ENCODE measurements around the gene TNNC2. TPM values are rescaled to one million over a fixed set of nuclear protein-coding genes. Genes with fewer than 3 reads are reported as not detected.

Gene TNNC2
- total and polyA plus RNA-seq, 2 of the 13 experiments (the other 11 are each of a cell fraction or from before 2014, with no cell fraction given), result 1.8 to 4.7 TPM

- 17% methylated on average over 7 of the region's 7 CpGs for WGBS (ENCODE audit: low lambda C conversion rate)
- peaks cover 92% of the 10 kb centered on the region for H3K4me1 ChIP-seq (ENCODE audit: insufficient read depth, low read length)
- CTCF ChIA-PET (ENCODE audit: low intra/inter-chr PET ratio, low total read pairs), result no interaction called here
- TF ChIP-seq SAP130 (CRISPR knock-in tag; IDR thresholded peaks at IDR 0.05; ENCODE audit: low read depth) (peak; percentile 83), ATM (IDR thresholded peaks at IDR 0.05; ENCODE audit: borderline replicate concordance) (no peak), FOXJ3 (CRISPR knock-in tag; IDR thresholded peaks at IDR 0.05; ENCODE audit: borderline replicate concordance) (0 out of 2 replicates have a peak, but pooled peaks have one; percentile 75), MBD4 (IDR thresholded peaks at IDR 0.05; ENCODE audit: borderline replicate concordance, low read length) (no peak), REPIN1 (CRISPR knock-in tag; IDR thresholded peaks at IDR 0.05; ENCODE audit: borderline replicate concordance, low read depth) (peak; percentile 26; the same call in 1 of the 2 replicates), ZNF44 (CRISPR knock-in tag; IDR thresholded peaks at IDR 0.05) (no peak; the same call in 1 of the 2 replicates), KLF16 (CRISPR knock-in tag; IDR thresholded peaks at IDR 0.05) (peak in 1 of 2 experiments; percentile 69; a peak in 1 of 4 replicates), ZBTB44 (CRISPR knock-in tag; IDR thresholded peaks at IDR 0.05) (no peak; the same call in 1 of the 2 replicates), ZNF460 (CRISPR knock-in tag; IDR thresholded peaks at IDR 0.05; ENCODE audit: borderline replicate concordance) (no peak; the same call in 1 of the 2 replicates), ZNF83 (CRISPR knock-in tag; IDR thresholded peaks at IDR 0.05; ENCODE audit: borderline replicate concordance) (no peak), SOX5 (CRISPR knock-in tag; IDR thresholded peaks at IDR 0.05; ENCODE audit: borderline replicate concordance) (peak; percentile 99), ZBTB26 (CRISPR knock-in tag; IDR thresholded peaks at IDR 0.05; ENCODE audit: borderline replicate concordance) (no peak), RARA (CRISPR knock-in tag; IDR thresholded peaks at IDR 0.05) (peak; percentile 61), CREB1 (IDR thresholded peaks at IDR 0.05) (no peak), CREB1 (CRISPR knock-in tag; IDR thresholded peaks at IDR 0.05) (no peak), SMARCC2 (IDR thresholded peaks at IDR 0.05) (peak; percentile 32; the same call in 1 of the 2 replicates), ZNF562 (CRISPR knock-in tag; IDR thresholded peaks at IDR 0.05; ENCODE audit: borderline replicate concordance) (no peak), KLF9 (CRISPR knock-in tag; IDR thresholded peaks at IDR 0.05; ENCODE audit: low read depth) (0 out of 2 replicates have a peak, but pooled peaks have one; percentile 21), ZIK1 (CRISPR knock-in tag; IDR thresholded peaks at IDR 0.05; ENCODE audit: borderline replicate concordance, low read depth) (no peak), KAT2B (IDR thresholded peaks at IDR 0.05; ENCODE audit: borderline replicate concordance, low read depth, low read length) (no peak), GATA4 (IDR thresholded peaks at IDR 0.05; ENCODE audit: borderline replicate concordance, low read depth) (no peak; the same call in 1 of the 2 replicates), U2AF1 (optimal IDR thresholded peaks at IDR 0.05; ENCODE audit: low read depth, low read length) (no peak), ZNF781 (CRISPR knock-in tag; IDR thresholded peaks at IDR 0.05; ENCODE audit: borderline replicate concordance, not compliant biosample characterization) (peak; percentile 30)
These were observed 36.7 kb upstream of the TNNC2 start for GRCh38 chr20:45863543-45864470.

More at GRCh38 chr20:45863543-45864470, 36.7 kb upstream of the TNNC2 start:
- in situ Hi-C loops (cut with HindIII; ENCODE audit: extremely low pct_ligation_motif_present, low pct_unique_long_range_greater_than_20kb), result no loop called here
- Histone ChIP-seq H3K9ac (ENCODE audit: insufficient read depth, low read depth, low read length) (no peak overlapping the region), H3K36me3 (replicated peaks in 1 of 2; ENCODE audit: control insufficient read depth in 1 of 2, insufficient read depth in 2 of 2, low read length in 2 of 2) (no peaks in the 10 kb centered on the region), H3K27me3 (ENCODE audit: control insufficient read depth in 1 of 2, insufficient read depth in 2 of 2, low read length in 2 of 2) (no peaks in the 10 kb centered on the region), H2AFZ (ENCODE audit: low read length) (no peak overlapping the region), H3K27ac (ENCODE audit: extremely low read length, insufficient read depth, low read length) (peak overlapping the region; percentile 63), H4K20me1 (ENCODE audit: insufficient read depth, low read length) (no peaks in the 10 kb centered on the region), H3K79me2 (ENCODE audit: insufficient read depth, low read length) (no peaks in the 10 kb centered on the region), H3K4me3 (replicated peaks in 1 of 3; ENCODE audit: insufficient read depth in 1 of 3, low read depth in 2 of 3, low read length in 3 of 3) (0 out of 6 replicates have a peak overlapping the region, but pooled peaks of 1 of the 3 experiments have one; percentile 8), H3K9me3 (ENCODE audit: low read length) (no peaks in the 10 kb centered on the region), H3K4me2 (ENCODE audit: low read depth, low read length) (peak overlapping the region; percentile 57)
- DNase-seq (ENCODE audit: low spot score), result peak; percentile 97
- peak; percentile 85 for FAIRE-seq
- intact Hi-C loops (cut with micrococcal nuclease; ENCODE audit: unreplicated experiment), result no loop called here
- no TSS peak for BruUV-seq (replicated peaks)
- POLR2A ChIA-PET, result interaction anchor here (0.7 to 5.8 kb wide), 22 partner anchors 9 to 107 kb away, joined by 3 to 53 read pairs (median 4); partner anchors contain the start of genes CTSA, DNTTIP1, NEURL2 and PCIF1
- peak; percentile 98 for ATAC-seq
